Ecto neural progenitor cell (in vitro differentiated cells): ENCODE data around the gene RAB40B.

ENCODE experiments used
- DNase-seq: peaks from one replicate; pipeline ENCODE4 v3.0.0-alpha.2; 2018; ENCODE audit warnings: low spot score

RAB40B gene

GRCh38 chr17:82691714-82692113 lies 6.8 kb downstream of the RAB40B start:
- DNase-seq, result no peak

GRCh38 chr17:82690786-82691489 lies 7.6 kb downstream of the RAB40B start:
- DNase-seq, result no peak

GRCh38 chr17:82689077-82689476 lies 9.4 kb downstream of the RAB40B start:
- DNase-seq, result no peak

- DNase-seq, result no peak
Observed at GRCh38 chr17:82687871-82688270, 10.6 kb downstream of the RAB40B start.

GRCh38 chr17:82687375-82687861 lies 11.1 kb downstream of the RAB40B start:
- DNase-seq, result no peak

GRCh38 chr17:82686366-82687324 lies 11.9 kb downstream of the RAB40B start:
- DNase-seq, result no peak

GRCh38 chr17:82685291-82685690 lies 13.2 kb downstream of the RAB40B start:
- DNase-seq, result no peak

GRCh38 chr17:82684228-82684841 lies 14.2 kb downstream of the RAB40B start:
- DNase-seq, result no peak

GRCh38 chr17:82683534-82683933 lies 15.0 kb downstream of the RAB40B start:
- DNase-seq, result no peak

- DNase-seq, result no peak
Observed at GRCh38 chr17:82681547-82681946, 17.0 kb downstream of the RAB40B start.

- DNase-seq, result peak; percentile 61
Observed at GRCh38 chr17:82679586-82680465, 18.7 kb downstream of the RAB40B start.

- peak; percentile 42 for DNase-seq
Observed at GRCh38 chr17:82678265-82678891, 20.1 kb downstream of the RAB40B start.

GRCh38 chr17:82677353-82677925 lies 21.1 kb downstream of the RAB40B start:
- DNase-seq, result no peak

- no peak for DNase-seq
Observed at GRCh38 chr17:82675476-82676245, 22.8 kb downstream of the RAB40B start.

- no peak for DNase-seq
Observed at GRCh38 chr17:82674656-82675475, 23.6 kb downstream of the RAB40B start.

GRCh38 chr17:82670661-82671450 lies 27.6 kb downstream of the RAB40B start:
- no peak for DNase-seq

- DNase-seq, result peak; percentile 85
Observed at GRCh38 chr17:82668631-82669099, 29.8 kb downstream of the RAB40B start.

- DNase-seq, result peak; percentile 53
Observed at GRCh38 chr17:82668024-82668630, 30.4 kb downstream of the RAB40B start.
